ENCODE data around the gene VIPR1.

VIPR1 gene

GRCh38 chr3:42544492-42545283 lies 42.2 kb downstream of the VIPR1 start:
- TF ChIP-seq CTCF (IDR thresholded peaks at IDR 0.05; ENCODE audit: extremely low read depth, missing control alignments), result no peak
- no peak for DNase-seq (ENCODE audit: low spot score)

- DNase-seq (ENCODE audit: low spot score), result no peak
- no peak for TF ChIP-seq CTCF (IDR thresholded peaks at IDR 0.05; ENCODE audit: extremely low read depth, missing control alignments)
These were observed 42.9 kb downstream of the VIPR1 start for GRCh38 chr3:42545284-42545900.

GRCh38 chr3:42546691-42547213 lies 44.3 kb downstream of the VIPR1 start:
- DNase-seq (ENCODE audit: low spot score), result no peak
- TF ChIP-seq CTCF (IDR thresholded peaks at IDR 0.05; ENCODE audit: extremely low read depth, missing control alignments), result no peak

- peak; percentile 74 for DNase-seq (ENCODE audit: low spot score)
- peak; percentile 92 for TF ChIP-seq CTCF (IDR thresholded peaks at IDR 0.05; ENCODE audit: extremely low read depth, missing control alignments)
These were observed 45.0 kb downstream of the VIPR1 start for GRCh38 chr3:42547401-42547945.

GRCh38 chr3:42549131-42549530 lies 46.7 kb downstream of the VIPR1 start:
- DNase-seq (ENCODE audit: low spot score), result no peak
- TF ChIP-seq CTCF (IDR thresholded peaks at IDR 0.05; ENCODE audit: extremely low read depth, missing control alignments), result no peak

- TF ChIP-seq CTCF (IDR thresholded peaks at IDR 0.05; ENCODE audit: extremely low read depth, missing control alignments), result no peak
- no peak for DNase-seq (ENCODE audit: low spot score)
These were observed 47.8 kb downstream of the VIPR1 start for GRCh38 chr3:42550250-42550649.

- no peak for TF ChIP-seq CTCF (IDR thresholded peaks at IDR 0.05; ENCODE audit: extremely low read depth, missing control alignments)
- DNase-seq (ENCODE audit: low spot score), result no peak
These were observed 50.4 kb downstream of the VIPR1 start for GRCh38 chr3:42552830-42553229.

Data from GM20000 (cell line).